ENCODE results near the gene PFDN6. TPM values are rescaled to one million over a fixed set of nuclear protein-coding genes. Genes with fewer than 3 reads are reported as not detected.

PFDN6 gene
- total RNA-seq, 1 experiment from 2014 or later, result 85.8 TPM

GRCh38 chr6:33304216-33304615 lies 14.8 kb downstream of the PFDN6 start:
- DNase-seq, result no peak
- no peak overlapping the region for H4K5ac ChIP-seq (ENCODE audit: insufficient read length, low read depth, low read length)
- no peak overlapping the region for H3K4me3 Mint-ChIP-seq
- H4K8ac ChIP-seq (replicated peaks; ENCODE audit: insufficient read length, low read depth, low read length), result no peak overlapping the region
- no peak overlapping the region for H3T11ph ChIP-seq (ENCODE audit: low read length)
- H4K91ac ChIP-seq (ENCODE audit: insufficient read length, low read depth, low read length), result no peak overlapping the region
- no peaks in the 10 kb centered on the region for H3K9me3 Mint-ChIP-seq
- H3K79me2 ChIP-seq (ENCODE audit: insufficient read depth, low read length), result peaks cover 3% of the 10 kb centered on the region; the same call in 1 of the 2 replicates
- H3K14ac ChIP-seq (ENCODE audit: insufficient read depth, low read length), result no peak overlapping the region
- no peaks in the 10 kb centered on the region for H4K20me1 ChIP-seq (ENCODE audit: control insufficient read depth, insufficient read depth, insufficient read length)
- no peak overlapping the region; a peak in 1 of 7 replicates for H3K27ac Mint-ChIP-seq
- H3K4me1 ChIP-seq (ENCODE audit: insufficient read depth, low read length), result no peaks in the 10 kb centered on the region
- no peak overlapping the region for H2BK15ac ChIP-seq (ENCODE audit: low read depth, low read length)
- no peak overlapping the region for H3K9ac ChIP-seq (ENCODE audit: extremely low read depth, insufficient read length, low read length)
- H2BK12ac ChIP-seq (ENCODE audit: insufficient read length, low read depth, low read length), result no peak overlapping the region
- H3K18ac ChIP-seq (ENCODE audit: insufficient read length, low read depth, low read length), result no peak overlapping the region
- no peak for TF ChIP-seq CTCF (conservative IDR thresholded peaks at IDR 0.05)
- no peaks in the 10 kb centered on the region for H3K79me1 ChIP-seq (ENCODE audit: insufficient read depth, low read depth, low read length, poor library complexity, severe bottlenecking)
- no peak overlapping the region for H3K56ac ChIP-seq (ENCODE audit: insufficient read length, low read depth, low read length)
- H3K27me3 Mint-ChIP-seq (ENCODE audit: low read depth), result no peaks in the 10 kb centered on the region; the same call in 1 of the 2 replicates
- H2AFZ ChIP-seq (ENCODE audit: low read length), result no peak overlapping the region
- H3K4ac ChIP-seq (ENCODE audit: low read depth, low read length), result no peak overlapping the region
- H3K23me2 ChIP-seq (ENCODE audit: insufficient read length, low read depth, low read length, poor library complexity, severe bottlenecking), result peaks cover 4% of the 10 kb centered on the region
- no peaks in the 10 kb centered on the region for H3K27me3 ChIP-seq (ENCODE audit: insufficient read depth, low read length)
- H3K9me3 ChIP-seq (ENCODE audit: control insufficient read depth, low read depth, low read length), result no peaks in the 10 kb centered on the region
- no peak overlapping the region for H2AK5ac ChIP-seq (ENCODE audit: insufficient read length, low read length)
- H3K4me1 Mint-ChIP-seq, result peaks cover 6 to 10% of the 10 kb centered on the region in 2 experiments; a peak in 3 of 4 replicates
- no peak overlapping the region for H2BK20ac ChIP-seq (ENCODE audit: low read depth, low read length, poor library complexity, severe bottlenecking)
- H3K4me2 ChIP-seq (ENCODE audit: insufficient read depth, insufficient read length, low read length), result no peak overlapping the region
- H2BK120ac ChIP-seq (ENCODE audit: low read depth, low read length, poor library complexity, severe bottlenecking), result no peak overlapping the region
- H3K27ac ChIP-seq (ENCODE audit: insufficient read length, low read depth, low read length), result no peak overlapping the region
- no peak overlapping the region for H3K23ac ChIP-seq (ENCODE audit: insufficient read length, low read depth, low read length)
- H3K36me3 Mint-ChIP-seq (ENCODE audit: insufficient read depth in 1 of 3, low read depth in 3 of 3), result peaks cover 3 to 17% (median 5%) of the 10 kb centered on the region in 3 experiments; a peak in 6 of 7 replicates
- H2BK5ac ChIP-seq (ENCODE audit: insufficient read length, low read length), result no peak overlapping the region
- WGBS (ENCODE audit: extremely low coverage, insufficient read length, low lambda C conversion rate), result no CpG with 5 or more reads among the region's 16 CpGs

All from H9 (cell line).